Measurements from ENCODE around the gene ZNF823. TPM values are rescaled to one million over a fixed set of nuclear protein-coding genes. Genes with fewer than 3 reads are reported as not detected.
"Not testable (repeated sequence)": the region's sequence is repeated elsewhere in the genome, so short reads cannot be mapped to it uniquely, and the experiment has no call there.

Gene ZNF823
- total RNA-seq, 1 donor from 2014 or later = 11.5 TPM

DNA sequence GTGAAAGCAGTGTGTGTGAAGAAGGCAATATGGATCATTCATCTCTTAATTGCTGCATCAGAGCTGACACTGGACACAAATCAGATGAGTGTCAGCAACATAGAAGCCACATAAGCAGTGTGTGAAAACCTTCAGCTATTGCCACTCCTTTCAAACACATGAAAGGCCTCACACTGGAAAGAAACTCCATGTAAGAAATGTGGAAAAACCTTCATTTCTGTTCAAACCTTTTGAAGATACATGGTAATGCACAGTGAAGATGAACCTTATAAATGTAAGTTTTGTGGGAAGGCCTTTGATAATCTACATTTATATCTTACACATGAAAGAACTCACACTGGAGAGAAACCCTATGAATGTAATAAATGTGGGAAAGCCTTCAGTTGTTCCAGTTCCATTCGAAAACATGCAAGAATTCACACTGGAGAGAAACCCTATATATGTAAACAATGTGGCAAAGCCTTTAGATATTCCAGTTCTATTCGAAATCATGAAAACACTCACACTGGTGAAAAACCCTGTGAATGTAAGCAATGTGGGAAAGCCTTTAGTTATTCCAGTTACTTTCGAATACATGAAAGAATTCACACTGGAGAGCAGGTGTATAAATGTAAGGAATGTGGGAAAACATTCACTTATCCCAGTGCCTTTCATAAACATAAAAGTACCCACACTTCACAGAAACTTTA lies 53.6 kb downstream of the ZNF823 start:
- Mint-ChIP-seq H3K4me1 (ENCODE audit: unreplicated experiment) (no peaks in the 10 kb centered on the region), H3K4me3 (no peak overlapping the region), H3K27ac (no peak overlapping the region), H3K36me3 (peaks cover 56% of the 10 kb centered on the region), H3K9me3 (peaks cover 30% of the 10 kb centered on the region), H3K27me3 (no peaks in the 10 kb centered on the region)
- TF ChIP-seq, protein P1, sequence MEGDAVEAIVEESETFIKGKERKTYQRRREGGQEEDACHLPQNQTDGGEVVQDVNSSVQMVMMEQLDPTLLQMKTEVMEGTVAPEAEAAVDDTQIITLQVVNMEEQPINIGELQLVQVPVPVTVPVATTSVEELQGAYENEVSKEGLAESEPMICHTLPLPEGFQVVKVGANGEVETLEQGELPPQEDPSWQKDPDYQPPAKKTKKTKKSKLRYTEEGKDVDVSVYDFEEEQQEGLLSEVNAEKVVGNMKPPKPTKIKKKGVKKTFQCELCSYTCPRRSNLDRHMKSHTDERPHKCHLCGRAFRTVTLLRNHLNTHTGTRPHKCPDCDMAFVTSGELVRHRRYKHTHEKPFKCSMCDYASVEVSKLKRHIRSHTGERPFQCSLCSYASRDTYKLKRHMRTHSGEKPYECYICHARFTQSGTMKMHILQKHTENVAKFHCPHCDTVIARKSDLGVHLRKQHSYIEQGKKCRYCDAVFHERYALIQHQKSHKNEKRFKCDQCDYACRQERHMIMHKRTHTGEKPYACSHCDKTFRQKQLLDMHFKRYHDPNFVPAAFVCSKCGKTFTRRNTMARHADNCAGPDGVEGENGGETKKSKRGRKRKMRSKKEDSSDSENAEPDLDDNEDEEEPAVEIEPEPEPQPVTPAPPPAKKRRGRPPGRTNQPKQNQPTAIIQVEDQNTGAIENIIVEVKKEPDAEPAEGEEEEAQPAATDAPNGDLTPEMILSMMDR (conservative IDR thresholded peaks at IDR 0.05) = no peak
- no peak for DNase-seq (ENCODE audit: extremely low spot score, unreplicated experiment)

GRCh38 chr19:11680689-11681302 lies 58.0 kb downstream of the ZNF823 start:
- H3K27ac Mint-ChIP-seq = no peak overlapping the region
- peaks cover 45% of the 10 kb centered on the region for H3K36me3 Mint-ChIP-seq
- H3K4me3 Mint-ChIP-seq = no peak overlapping the region
- peaks cover 12% of the 10 kb centered on the region for H3K9me3 Mint-ChIP-seq
- no peak for DNase-seq (ENCODE audit: extremely low spot score, unreplicated experiment)
- no peaks in the 10 kb centered on the region for H3K4me1 Mint-ChIP-seq (ENCODE audit: unreplicated experiment)
- H3K27me3 Mint-ChIP-seq = no peaks in the 10 kb centered on the region
- TF ChIP-seq, protein P1 (conservative IDR thresholded peaks at IDR 0.05) = no peak

DNA sequence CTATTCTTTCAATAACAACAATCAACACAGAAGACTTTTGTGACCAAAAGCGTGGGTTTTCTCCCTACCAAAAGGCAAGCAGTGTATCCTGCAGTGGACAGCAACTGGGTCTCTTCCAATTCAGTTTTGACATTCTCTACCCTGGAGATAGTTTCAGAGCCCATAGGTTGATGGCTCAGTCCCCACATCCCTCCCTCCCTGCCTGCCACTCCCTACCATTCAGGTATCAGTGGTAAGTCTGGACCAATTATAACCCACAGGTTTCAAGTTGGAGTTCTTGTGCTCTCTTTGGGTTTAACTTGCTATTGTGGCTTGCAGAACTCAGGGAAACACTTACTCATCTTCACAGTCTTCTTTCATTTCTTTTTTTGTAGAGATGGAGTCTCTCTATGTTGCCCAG lies 60.2 kb downstream of the ZNF823 start:
- TF ChIP-seq, protein P1 (conservative IDR thresholded peaks at IDR 0.05) = no peak
- Mint-ChIP-seq H3K27ac (no peak overlapping the region), H3K27me3 (no peaks in the 10 kb centered on the region), H3K36me3 (peaks cover 38% of the 10 kb centered on the region), H3K4me3 (no peak overlapping the region), H3K9me3 (peaks cover 13% of the 10 kb centered on the region), H3K4me1 (ENCODE audit: unreplicated experiment) (peaks cover 3% of the 10 kb centered on the region)
- no peak for DNase-seq (ENCODE audit: extremely low spot score, unreplicated experiment)

DNA sequence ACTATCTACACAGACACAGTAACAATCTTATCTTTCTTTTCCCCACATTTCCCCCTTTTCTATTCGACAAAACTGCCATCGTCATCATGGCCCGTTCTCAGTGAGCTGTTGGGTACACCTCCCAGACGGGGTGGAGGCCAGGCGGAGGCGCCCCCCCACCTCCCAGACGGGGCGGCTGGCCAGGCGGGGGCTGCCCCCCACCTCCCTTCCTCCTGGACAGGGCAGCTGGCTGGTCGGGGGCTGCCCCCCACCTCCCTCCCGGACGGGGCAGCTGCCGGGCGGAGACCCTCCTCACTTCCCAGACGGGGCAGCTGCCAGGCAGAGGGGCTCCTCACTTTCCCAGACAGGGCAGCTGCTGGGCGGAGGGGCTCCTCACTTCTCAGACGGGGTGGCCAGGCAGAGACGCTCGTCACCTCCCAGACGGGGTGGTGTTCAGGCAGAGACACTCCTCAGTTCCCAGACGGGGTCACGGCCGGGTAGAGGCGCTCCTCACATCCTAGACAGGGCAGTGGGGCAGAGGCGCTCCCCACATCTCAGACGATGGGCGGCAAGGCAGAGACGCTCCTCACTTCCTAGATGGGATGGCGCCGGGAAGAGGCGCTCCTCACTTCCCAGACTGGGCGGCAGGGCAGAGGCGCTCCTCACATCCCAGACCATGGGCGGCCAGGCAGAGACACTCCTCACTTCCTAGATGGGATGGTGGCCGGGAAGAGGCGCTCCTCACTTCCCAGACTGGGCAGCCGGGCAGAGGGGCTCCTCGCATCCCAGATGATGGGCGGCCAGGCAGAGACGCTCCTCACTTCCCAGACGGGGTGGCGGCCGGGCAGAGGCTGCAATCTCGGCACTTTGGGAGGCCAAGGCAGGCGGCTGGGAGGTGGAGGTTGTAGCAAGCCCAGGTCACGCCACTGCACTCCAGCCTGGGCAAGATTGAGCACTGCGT lies 61.8 kb downstream of the ZNF823 start:
- H3K27ac Mint-ChIP-seq; DNase-seq (ENCODE audit: extremely low spot score, unreplicated experiment); H3K4me3 Mint-ChIP-seq; H3K4me1 Mint-ChIP-seq (ENCODE audit: unreplicated experiment); H3K27me3 Mint-ChIP-seq: not testable (repeated sequence)
- Mint-ChIP-seq H3K9me3 (peaks cover 12% of the 10 kb centered on the region), H3K36me3 (peaks cover 40% of the 10 kb centered on the region)

GRCh38 chr19:11675569-11675968 lies 63.2 kb downstream of the ZNF823 start:
- Mint-ChIP-seq H3K9me3 (peaks cover 8% of the 10 kb centered on the region), H3K27me3 (no peaks in the 10 kb centered on the region), H3K27ac (no peak overlapping the region), H3K4me1 (ENCODE audit: unreplicated experiment) (peaks cover 5% of the 10 kb centered on the region), H3K4me3 (no peak overlapping the region), H3K36me3 (peaks cover 31% of the 10 kb centered on the region)
- DNase-seq (ENCODE audit: extremely low spot score, unreplicated experiment) = no peak
- TF ChIP-seq, protein P1 (conservative IDR thresholded peaks at IDR 0.05) = no peak
